Epithelial cell of proximal tubule (primary cell): ENCODE measurements around the gene SPG21. TPM values are rescaled to one million over a fixed set of nuclear protein-coding genes. Genes with fewer than 3 reads are reported as not detected.

ENCODE experiments used
- DNase-seq: peaks from one replicate; pipeline ENCODE4 v3.0.0-alpha.2; 2011; ENCODE audit warnings: low read depth
- H3K4me3 ChIP-seq: 2 replicates; pipeline ENCODE4 v1.5.1; 2011; ENCODE audit warnings: low read depth, mild to moderate bottlenecking, low read length
- CTCF ChIP-seq: conservative IDR thresholded peaks from 2 replicates; pipeline ENCODE4 v1.5.1; 2012; ENCODE audit warnings: low read depth, mild to moderate bottlenecking, low read length
- total RNA-seq: library from RNA; depleted of rRNA; stranded (reverse); fragments of >200 nt; gene quantifications from 2 replicates; pipeline ENCODE4 v1.2.3, GENCODE V29; 2015

The SPG21 gene, protein sequence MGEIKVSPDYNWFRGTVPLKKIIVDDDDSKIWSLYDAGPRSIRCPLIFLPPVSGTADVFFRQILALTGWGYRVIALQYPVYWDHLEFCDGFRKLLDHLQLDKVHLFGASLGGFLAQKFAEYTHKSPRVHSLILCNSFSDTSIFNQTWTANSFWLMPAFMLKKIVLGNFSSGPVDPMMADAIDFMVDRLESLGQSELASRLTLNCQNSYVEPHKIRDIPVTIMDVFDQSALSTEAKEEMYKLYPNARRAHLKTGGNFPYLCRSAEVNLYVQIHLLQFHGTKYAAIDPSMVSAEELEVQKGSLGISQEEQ
- total RNA-seq, result 80.1 and 83.0 TPM in 2 replicates

DNA sequence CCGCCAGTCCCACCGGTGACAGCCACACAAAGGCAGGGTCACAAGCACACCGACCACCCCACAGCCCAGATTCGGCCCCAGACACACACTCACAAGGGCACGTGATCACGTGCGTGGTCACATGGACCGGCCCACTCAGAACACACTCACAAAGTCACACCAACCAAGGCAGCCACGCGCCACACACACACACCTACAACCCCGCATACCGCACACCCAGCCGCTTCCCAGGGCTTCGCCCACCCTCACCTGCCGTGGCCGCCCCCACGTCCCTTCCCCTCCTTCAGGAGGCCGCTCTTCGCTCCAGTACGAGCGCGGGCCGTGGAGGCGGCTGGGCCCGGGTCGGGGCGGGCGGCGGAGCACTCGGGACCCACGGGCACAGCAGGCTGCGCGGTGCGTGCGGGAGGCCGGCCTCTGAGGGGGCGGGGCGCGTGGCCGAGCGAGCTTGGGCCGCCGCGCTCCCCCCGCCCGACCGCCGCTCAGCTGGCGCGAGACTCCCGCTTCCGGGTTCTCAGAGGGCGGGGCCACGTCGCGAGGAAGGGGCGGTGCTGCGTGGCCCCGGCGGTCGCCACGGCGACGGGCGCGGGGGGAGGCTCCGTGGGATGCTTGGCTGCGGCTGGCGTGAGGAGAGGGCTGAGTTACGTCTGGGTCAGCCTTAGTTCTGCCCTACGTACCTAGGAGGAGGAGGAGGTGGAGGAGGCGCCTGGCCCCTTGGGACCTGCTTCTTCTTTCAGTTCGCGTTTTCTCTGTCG lies at the start of gene SPG21:
Gene SPG21 (minus strand): TSS at position 499 of the 752 bp plus-strand sequence. CDS start 6,345 bp downstream, outside the sequence.
- TF ChIP-seq CTCF, result no peak
- H3K4me3 ChIP-seq, result peak within 1 kb of the TSS; percentile 97
- DNase-seq, result no peak

GRCh38 chr15:65038836-65039235 lies 49.1 kb upstream of the SPG21 start:
- no peak overlapping the region for H3K4me3 ChIP-seq
- TF ChIP-seq CTCF, result no peak
- DNase-seq, result no peak

DNA sequence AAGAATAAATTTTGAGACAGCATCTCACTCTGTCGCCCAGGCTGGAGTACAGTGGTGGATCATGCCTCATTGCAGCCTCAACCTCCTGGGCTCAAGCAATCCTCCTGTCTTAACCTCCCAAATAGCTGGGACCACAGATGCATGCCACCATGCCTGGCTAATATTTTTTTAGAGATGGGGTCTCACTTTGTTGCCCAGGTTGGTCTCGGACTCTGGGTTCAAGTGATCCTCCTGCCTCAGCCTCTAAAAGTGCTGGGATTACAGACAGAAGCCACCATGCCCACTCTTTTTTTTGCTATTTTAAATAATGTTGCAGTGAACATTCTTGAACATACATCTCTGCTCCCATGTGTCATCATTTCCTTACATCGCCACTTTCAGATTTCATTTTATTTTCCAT lies 48.7 kb upstream of the SPG21 start:
- no peak for DNase-seq
- no peak overlapping the region for H3K4me3 ChIP-seq
- no peak for TF ChIP-seq CTCF

DNA sequence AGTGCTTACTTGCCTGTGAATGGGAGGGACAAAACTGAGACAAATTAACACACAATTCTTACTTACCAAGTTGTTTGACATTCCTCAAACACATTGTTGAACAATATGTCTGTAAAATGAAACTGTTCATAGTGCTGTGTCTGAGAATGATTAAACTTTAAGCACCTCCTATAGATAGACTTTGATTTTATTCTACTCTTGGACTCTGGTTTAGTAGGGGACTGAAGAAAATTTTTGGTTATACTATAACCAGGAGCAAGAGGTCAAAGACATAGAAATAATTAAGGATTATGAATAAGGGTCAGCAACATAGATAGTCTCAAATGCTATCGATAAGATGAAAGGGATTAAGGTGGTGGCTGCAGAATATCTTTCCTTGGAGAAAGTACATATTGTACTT lies 47.6 kb upstream of the SPG21 start:
- no peak for TF ChIP-seq CTCF
- no peak for DNase-seq
- no peak overlapping the region for H3K4me3 ChIP-seq

DNA sequence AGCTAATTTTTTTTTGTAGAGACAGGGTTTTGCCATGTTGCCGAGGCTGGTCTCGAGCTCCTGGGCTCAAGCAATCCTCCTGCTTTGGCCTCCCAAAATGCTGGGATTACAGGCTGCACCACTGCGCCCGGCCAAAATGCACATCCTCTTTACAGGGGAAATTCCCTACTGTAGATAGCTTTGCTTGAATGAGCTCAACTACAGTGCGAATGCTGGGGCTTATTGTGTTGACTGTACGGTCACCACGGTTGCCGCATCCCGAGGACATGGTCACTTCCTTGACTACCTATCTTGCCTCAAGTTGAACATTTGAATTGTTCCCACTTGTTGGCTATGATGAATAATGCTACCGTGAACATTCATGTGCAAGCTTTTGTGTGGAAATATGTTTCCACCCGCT lies 45.0 kb upstream of the SPG21 start:
- no peak overlapping the region for H3K4me3 ChIP-seq
- no peak for TF ChIP-seq CTCF
- DNase-seq, result no peak

- TF ChIP-seq CTCF, result peak; percentile 76
- H3K4me3 ChIP-seq, result no peak overlapping the region
- DNase-seq, result no peak
These were observed 44.0 kb upstream of the SPG21 start for GRCh38 chr15:65033659-65034269.
